Colonic mucosa (tissue), 4 donors: ENCODE data around the gene SLC6A11. TPM values are rescaled to one million over a fixed set of nuclear protein-coding genes. Genes with fewer than 3 reads are reported as not detected.

Source experiments
- DNase-seq: peaks from one replicate; pipeline ENCODE4 v3.0.0-alpha.2; 2020
- H3K27ac ChIP-seq: fragments of 200-600 bp; one replicate; pipeline ENCODE4 v1.8.0; 2021
- H3K27me3 ChIP-seq: fragments of 200-600 bp; one replicate; pipeline ENCODE4 v1.8.0; 2021
- H3K36me3 ChIP-seq: fragments of 200-600 bp; one replicate; pipeline ENCODE4 v1.8.0; 2021
- H3K4me1 ChIP-seq: fragments of 200-600 bp; one replicate; pipeline ENCODE4 v1.8.0; 2021; ENCODE audit warnings: mild to moderate bottlenecking
- H3K4me3 ChIP-seq: fragments of 200-600 bp; one replicate; pipeline ENCODE4 v1.8.0; 2021
- H3K9ac ChIP-seq, 2 donors: one replicate each; pipeline ENCODE4 v1.7.0; 2013; ENCODE audit warnings: control low read depth in 2 of 2, low read depth in 2 of 2, low read length in 2 of 2
- H3K9me3 ChIP-seq: fragments of 200-600 bp; one replicate; pipeline ENCODE4 v1.8.0; 2021
- CTCF ChIP-seq: fragments of 200-600 bp; IDR thresholded peaks from one replicate; pipeline ENCODE4 v1.8.0; 2022; ENCODE audit warnings: antibody characterized with exemption, mild to moderate bottlenecking
- intact Hi-C: fragments of 100-400 bp; cut with DNase I; formaldehyde crosslinking; loops from one replicate; pipeline ENCODE4 v1.14.1; 2022
- total RNA-seq, 2 donors: library from RNA; stranded (reverse); fragmentation: NEBNext Ultra II Directional in 1 of 2; extraction: Animal tissue kit (Norgen Biotek cat#: 25700) in 1 of 2; gene quantifications; one replicate each; pipeline ENCODE4 v1.2.1, GENCODE V29; 2021
- donor health status: healthy.
- donor health status: DM: no; HTN: no; CAD: no.
- donor health status: DM: no; HTN: no; CAD: no.

The SLC6A11 gene
- total RNA-seq, 2 donors from 2014 or later, result not detected

GRCh38 chr3:10984371-10984896 lies 168.4 kb downstream of the SLC6A11 start:
- TF ChIP-seq CTCF, result no peak
- Histone ChIP-seq H3K36me3 (no peaks in the 10 kb centered on the region), H3K9ac (no peak overlapping the region), H3K4me3 (no peak overlapping the region), H3K4me1 (no peaks in the 10 kb centered on the region), H3K9me3 (no peaks in the 10 kb centered on the region), H3K27me3 (no peaks in the 10 kb centered on the region), H3K27ac (no peak overlapping the region)
- DNase-seq, result no peak
- intact Hi-C loops, result no loop called here

- H3K9me3 ChIP-seq, result no peaks in the 10 kb centered on the region
- intact Hi-C loops, result no loop called here
- no peak overlapping the region for H3K27ac ChIP-seq
- H3K4me3 ChIP-seq, result no peak overlapping the region
- no peaks in the 10 kb centered on the region for H3K4me1 ChIP-seq
- H3K36me3 ChIP-seq, result no peaks in the 10 kb centered on the region
- no peak for TF ChIP-seq CTCF
- H3K27me3 ChIP-seq, result no peaks in the 10 kb centered on the region
- DNase-seq, result no peak
- H3K9ac ChIP-seq, result no peak overlapping the region
These were observed 169.2 kb downstream of the SLC6A11 start for GRCh38 chr3:10985181-10985580.

- H3K27ac ChIP-seq, result no peak overlapping the region
- H3K27me3 ChIP-seq, result peaks cover 3% of the 10 kb centered on the region
- no peaks in the 10 kb centered on the region for H3K9me3 ChIP-seq
- no peak for TF ChIP-seq CTCF
- intact Hi-C loops, result no loop called here
- no peak for DNase-seq
- no peaks in the 10 kb centered on the region for H3K4me1 ChIP-seq
- H3K36me3 ChIP-seq, result no peaks in the 10 kb centered on the region
- no peak overlapping the region for H3K4me3 ChIP-seq
- no peak overlapping the region for H3K9ac ChIP-seq
These were observed 170.6 kb downstream of the SLC6A11 start for GRCh38 chr3:10986592-10986991.

- no peaks in the 10 kb centered on the region for H3K9me3 ChIP-seq
- no peaks in the 10 kb centered on the region for H3K4me1 ChIP-seq
- H3K36me3 ChIP-seq, result no peaks in the 10 kb centered on the region
- H3K27me3 ChIP-seq, result peaks cover 12% of the 10 kb centered on the region
- no peak for TF ChIP-seq CTCF
- intact Hi-C loops, result no loop called here
- H3K27ac ChIP-seq, result no peak overlapping the region
- DNase-seq, result no peak
- H3K4me3 ChIP-seq, result no peak overlapping the region
- no peak overlapping the region for H3K9ac ChIP-seq
These were observed 172.1 kb downstream of the SLC6A11 start for GRCh38 chr3:10988001-10988665.

GRCh38 chr3:10988991-10989484 lies 173.0 kb downstream of the SLC6A11 start:
- Histone ChIP-seq H3K36me3 (no peaks in the 10 kb centered on the region), H3K4me3 (no peak overlapping the region), H3K4me1 (no peaks in the 10 kb centered on the region), H3K27me3 (peaks cover 20% of the 10 kb centered on the region), H3K9me3 (no peaks in the 10 kb centered on the region), H3K27ac (no peak overlapping the region), H3K9ac (no peak overlapping the region)
- no peak for TF ChIP-seq CTCF
- DNase-seq, result no peak
- intact Hi-C loops, result no loop called here

Other genes with a start within 250 kb of the SLC6A11 start
- under 1 TPM; 0.05 to 0.21 TPM for gene SLC6A1, start 176.5 kb downstream of the SLC6A11 start, total RNA-seq